HepG2 (cell line): ENCODE measurements around the gene GRHL1. TPM values are rescaled to one million over a fixed set of nuclear protein-coding genes. Genes with fewer than 3 reads are reported as not detected.

ENCODE experiments used
- HES4 ChIP-seq: sonication (generic); formaldehyde crosslinking; IDR thresholded peaks from 2 replicates; pipeline ENCODE4 v1.9.0; 2021; ENCODE audit warnings: mild to moderate bottlenecking, missing genetic modification reagents, borderline replicate concordance
- HNF4A ChIP-seq: sonication (generic); formaldehyde crosslinking; IDR thresholded peaks from 2 replicates; pipeline ENCODE4 v1.4.0; 2020; ENCODE audit warnings: missing genetic modification reagents
- JUND ChIP-seq: sonication (generic); formaldehyde crosslinking; IDR thresholded peaks from 2 replicates; pipeline ENCODE4 v1.8.0; 2022; ENCODE audit warnings: mild to moderate bottlenecking, missing genetic modification reagents
- KLF16 ChIP-seq, 2 experiments: sonication (generic) in 1 of 2; formaldehyde crosslinking in 1 of 2; IDR thresholded peaks; 2 replicates each; pipeline versions ENCODE4 v1.6.1 to v1.8.0; 2016 to 2023; ENCODE audit warnings: missing genetic modification reagents in 2 of 2, missing compliant biosample characterization in 1 of 2
- MZF1 ChIP-seq: sonication (generic); formaldehyde crosslinking; IDR thresholded peaks from 2 replicates; pipeline ENCODE4 v1.8.1; 2023; ENCODE audit warnings: mild to moderate bottlenecking, missing genetic modification reagents, borderline replicate concordance
- NFIC ChIP-seq: IDR thresholded peaks from 2 replicates; pipeline ENCODE4 v1.6.1; 2012; ENCODE audit warnings: mild to moderate bottlenecking, low read length, inconsistent platforms
- NR0B2 ChIP-seq: sonication (generic); formaldehyde crosslinking; IDR thresholded peaks from 2 replicates; pipeline ENCODE4 v1.4.0; 2020; ENCODE audit warnings: mild to moderate bottlenecking, missing genetic modification reagents
- NR1H2 ChIP-seq: sonication (generic); formaldehyde crosslinking; IDR thresholded peaks from 2 replicates; pipeline ENCODE4 v1.8.1; 2022; ENCODE audit warnings: low read depth, missing genetic modification reagents, borderline replicate concordance
- NR2F1 ChIP-seq, 2 experiments: fragments of 450-650 bp in 1 of 2; formaldehyde crosslinking in 1 of 2; IDR thresholded peaks; 2 replicates each; pipeline versions ENCODE4 v1.5.0 to v1.6.1; 2016 to 2020; ENCODE audit warnings: mild to moderate bottlenecking in 1 of 2, missing compliant biosample characterization in 1 of 2, missing genetic modification reagents in 1 of 2, moderate library complexity in 1 of 2
- NR2F6 ChIP-seq, 2 experiments: IDR thresholded peaks; 2 replicates each; pipeline ENCODE4 v1.6.1; 2016; ENCODE audit warnings: antibody characterized with exemption in 1 of 2, mild to moderate bottlenecking in 1 of 2
- RBAK ChIP-seq: sonication (generic); formaldehyde crosslinking; IDR thresholded peaks from 2 replicates; pipeline ENCODE4 v1.5.1; 2020; ENCODE audit warnings: mild to moderate bottlenecking, missing genetic modification reagents
- SAP130 ChIP-seq: IDR thresholded peaks from 2 replicates; pipeline ENCODE4 v1.6.1; 2016; ENCODE audit warnings: low read depth
- SMAD1 ChIP-seq: sonication (generic); formaldehyde crosslinking; IDR thresholded peaks from 2 replicates; pipeline ENCODE4 v1.4.0; 2020; ENCODE audit warnings: missing genetic modification reagents, low read depth, mild to moderate bottlenecking, borderline replicate concordance
- TOPORS ChIP-seq: sonication (generic); formaldehyde crosslinking; IDR thresholded peaks from 2 replicates; pipeline ENCODE4 v1.8.0; 2023; ENCODE audit warnings: mild to moderate bottlenecking, missing genetic modification reagents
- ZBTB38 ChIP-seq: sonication (generic); formaldehyde crosslinking; IDR thresholded peaks from 2 replicates; pipeline ENCODE4 v1.5.1; 2020; ENCODE audit warnings: mild to moderate bottlenecking, missing genetic modification reagents
- ZFP41 ChIP-seq: sonication (generic); formaldehyde crosslinking; IDR thresholded peaks from 2 replicates; pipeline ENCODE4 v1.4.0; 2020; ENCODE audit warnings: mild to moderate bottlenecking, missing genetic modification reagents, borderline replicate concordance
- ZNF101 ChIP-seq: sonication (generic); formaldehyde crosslinking; IDR thresholded peaks from 2 replicates; pipeline ENCODE4 v1.4.0; 2020; ENCODE audit warnings: mild to moderate bottlenecking, low read depth, missing genetic modification reagents, borderline replicate concordance
- ZSCAN9 ChIP-seq: IDR thresholded peaks from 2 replicates; pipeline ENCODE4 v1.6.1; 2016; ENCODE audit warnings: borderline replicate concordance
- polyA plus RNA-seq, 8 experiments: library from polyadenylated mRNA; depleted of rRNA in 3 of 8; stranded (reverse) in 7 of 8; unstranded in 1 of 8; fragments of >200 nt; fragmentation: Illumina TruSeq in 4 of 8; extraction: Trizol in 4 of 8; gene quantifications; 2 replicates each; pipeline versions ENCODE4 v1.2.1 to v1.2.3, GENCODE V29; 2011 to 2016; ENCODE audit warnings: low read depth in 4 of 8, missing spikeins in 1 of 8, mixed read lengths in 1 of 8; ENCODE audit not compliant: insufficient read depth in 1 of 8
- total RNA-seq, 5 experiments: library from RNA; depleted of rRNA; stranded (reverse); fragments of >200 nt; fragmentation: Illumina TruSeq; extraction: Trizol; gene quantifications; 2 replicates each; pipeline ENCODE4 v1.2.3, GENCODE V29; 2016; ENCODE audit warnings: low read depth in 1 of 5
- TF ChIP-seq, protein P1 (sequence below): sonication (generic); formaldehyde crosslinking; IDR thresholded peaks from 2 replicates; pipeline ENCODE4 v1.5.1; 2020; ENCODE audit warnings: mild to moderate bottlenecking, missing genetic modification reagents
- TF ChIP-seq, protein P2 (sequence below): sonication (generic); formaldehyde crosslinking; conservative IDR thresholded peaks from 2 replicates; pipeline ENCODE4 v1.8.0; 2022; ENCODE audit warnings: low read depth, missing genetic modification reagents

Gene GRHL1
- total and polyA plus RNA-seq, 2 of the 13 experiments (the other 11 are each of a cell fraction or from before 2014, with no cell fraction given) = 9.3 to 12.0 TPM

DNA sequence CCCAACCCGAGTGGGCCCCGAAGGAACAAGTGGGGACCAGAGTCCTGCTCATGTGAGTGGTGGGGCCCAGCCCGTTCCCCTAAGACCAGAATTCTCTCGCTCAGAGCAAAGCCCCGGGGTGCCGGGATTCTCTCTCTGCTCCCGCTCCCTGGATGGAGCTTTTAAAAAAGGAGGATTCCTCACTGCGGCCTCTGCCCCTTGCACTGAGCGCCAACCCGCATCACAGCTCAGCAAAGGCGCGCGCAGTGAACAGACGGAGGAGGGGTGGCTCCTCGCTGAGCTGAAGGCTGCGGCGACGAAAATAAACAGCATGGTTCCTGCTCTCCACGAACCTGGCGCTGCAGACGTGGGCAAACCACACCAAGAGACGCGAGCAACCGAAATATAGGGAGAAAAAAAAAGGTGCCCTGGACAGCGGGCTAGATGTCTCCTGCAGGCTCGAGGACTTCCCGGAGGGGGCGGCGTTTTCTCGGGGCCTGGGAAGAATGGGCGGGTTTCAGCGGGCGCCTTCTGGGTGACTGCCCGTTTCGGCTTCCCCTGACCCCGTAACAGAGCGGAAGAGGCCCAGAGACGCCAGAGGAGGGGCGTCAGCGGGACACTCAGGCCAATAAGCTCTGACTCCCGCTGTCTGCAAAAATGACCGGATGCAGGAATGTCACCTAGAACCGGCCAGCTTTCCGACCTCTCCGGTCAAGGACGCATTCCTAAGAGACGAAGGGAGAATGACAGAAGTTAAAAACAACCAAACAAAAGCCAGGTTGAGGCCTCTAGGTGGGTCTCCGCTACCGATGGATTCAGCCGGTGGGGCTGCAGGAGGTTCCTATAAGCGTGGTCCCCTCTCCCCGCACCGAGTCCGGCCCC lies 91.0 kb downstream of the GRHL1 start (continued):
- peak; percentile 64 to 73; a peak in 3 of 4 replicates for TF ChIP-seq NR2F1 (CRISPR knock-in tag; IDR thresholded peaks at IDR 0.05)
- TF ChIP-seq TOPORS = no peak
- TF ChIP-seq NR2F6 (IDR thresholded peaks at IDR 0.05) = peak; percentile 33; the same call in 1 of the 2 replicates
- TF ChIP-seq NR2F6 (CRISPR knock-in tag; IDR thresholded peaks at IDR 0.05) = peak; percentile 71
- TF ChIP-seq KLF16 (CRISPR knock-in tag; IDR thresholded peaks at IDR 0.05) = 0 out of 4 replicates have a peak, but pooled peaks of 1 of the 2 experiments have one; percentile 49
- 0 out of 2 replicates have a peak, but pooled peaks have one; percentile 13 for TF ChIP-seq ZFP41 (CRISPR knock-in tag)
- no peak for TF ChIP-seq SMAD1
- TF ChIP-seq NFIC = no peak
- peak; percentile 94 for TF ChIP-seq ZBTB38
- TF ChIP-seq HNF4A (CRISPR knock-in tag) = 0 out of 2 replicates have a peak, but pooled peaks have one; percentile 29
- TF ChIP-seq, protein P1, sequence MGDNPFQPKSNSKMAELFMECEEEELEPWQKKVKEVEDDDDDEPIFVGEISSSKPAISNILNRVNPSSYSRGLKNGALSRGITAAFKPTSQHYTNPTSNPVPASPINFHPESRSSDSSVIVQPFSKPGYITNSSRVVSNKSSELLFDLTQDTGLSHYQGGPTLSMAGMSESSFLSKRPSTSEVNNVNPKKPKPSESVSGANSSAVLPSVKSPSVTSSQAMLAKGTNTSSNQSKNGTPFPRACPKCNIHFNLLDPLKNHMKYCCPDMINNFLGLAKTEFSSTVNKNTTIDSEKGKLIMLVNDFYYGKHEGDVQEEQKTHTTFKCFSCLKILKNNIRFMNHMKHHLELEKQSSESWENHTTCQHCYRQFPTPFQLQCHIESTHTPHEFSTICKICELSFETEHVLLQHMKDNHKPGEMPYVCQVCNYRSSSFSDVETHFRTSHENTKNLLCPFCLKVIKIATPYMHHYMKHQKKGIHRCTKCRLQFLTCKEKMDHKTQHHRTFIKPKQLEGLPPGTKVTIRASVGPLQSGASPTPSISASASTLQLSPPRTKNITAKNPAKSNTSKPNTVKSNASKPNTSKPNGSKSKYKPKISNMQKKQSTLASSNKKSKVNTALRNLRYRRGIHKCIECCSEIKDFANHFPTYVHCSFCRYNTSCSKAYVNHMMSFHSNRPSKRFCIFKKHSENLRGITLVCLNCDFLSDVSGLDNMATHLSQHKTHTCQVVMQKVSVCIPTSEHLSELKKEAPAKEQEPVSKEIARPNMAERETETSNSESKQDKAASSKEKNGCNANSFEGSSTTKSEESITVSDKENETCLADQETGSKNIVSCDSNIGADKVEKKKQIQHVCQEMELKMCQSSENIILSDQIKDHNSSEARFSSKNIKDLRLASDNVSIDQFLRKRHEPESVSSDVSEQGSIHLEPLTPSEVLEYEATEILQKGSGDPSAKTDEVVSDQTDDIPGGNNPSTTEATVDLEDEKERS = peak; percentile 80
- TF ChIP-seq NR1H2 = no peak
- TF ChIP-seq HES4 = peak; percentile 16; the same call in 1 of the 2 replicates
- TF ChIP-seq RBAK = 0 out of 2 replicates have a peak, but pooled peaks have one; percentile 4
- TF ChIP-seq SAP130 (CRISPR knock-in tag) = peak; percentile 45
- no peak for TF ChIP-seq JUND
- no peak; the same call in 1 of the 2 replicates for TF ChIP-seq ZSCAN9 (CRISPR knock-in tag)
- TF ChIP-seq NR0B2 (CRISPR knock-in tag) = no peak
- TF ChIP-seq ZNF101 = no peak
- TF ChIP-seq MZF1 (CRISPR knock-in tag) = no peak
- TF ChIP-seq, protein P2, sequence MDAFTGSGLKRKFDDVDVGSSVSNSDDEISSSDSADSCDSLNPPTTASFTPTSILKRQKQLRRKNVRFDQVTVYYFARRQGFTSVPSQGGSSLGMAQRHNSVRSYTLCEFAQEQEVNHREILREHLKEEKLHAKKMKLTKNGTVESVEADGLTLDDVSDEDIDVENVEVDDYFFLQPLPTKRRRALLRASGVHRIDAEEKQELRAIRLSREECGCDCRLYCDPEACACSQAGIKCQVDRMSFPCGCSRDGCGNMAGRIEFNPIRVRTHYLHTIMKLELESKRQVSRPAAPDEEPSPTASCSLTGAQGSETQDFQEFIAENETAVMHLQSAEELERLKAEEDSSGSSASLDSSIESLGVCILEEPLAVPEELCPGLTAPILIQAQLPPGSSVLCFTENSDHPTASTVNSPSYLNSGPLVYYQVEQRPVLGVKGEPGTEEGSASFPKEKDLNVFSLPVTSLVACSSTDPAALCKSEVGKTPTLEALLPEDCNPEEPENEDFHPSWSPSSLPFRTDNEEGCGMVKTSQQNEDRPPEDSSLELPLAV (CRISPR knock-in tag) = no peak
